ENCODE results near the gene ABCC4. TPM values are rescaled to one million over a fixed set of nuclear protein-coding genes. Genes with fewer than 3 reads are reported as not detected.

Gene ABCC4
- total RNA-seq, 1 experiment from 2014 or later, result 52.0 TPM

- intact Hi-C loops (cut with micrococcal nuclease; ENCODE audit: unreplicated experiment), result no loop called here
- H3K27me3 ChIP-seq (replicated peaks; ENCODE audit: insufficient read depth, low read depth, low read length, poor library complexity), result no peaks in the 10 kb centered on the region
- H3K4me3 ChIP-seq (ENCODE audit: low read depth, low read length, poor library complexity, severe bottlenecking), result no peak overlapping the region
- DNase-seq (ENCODE audit: low spot score), result peak; percentile 90
- H3K4me1 ChIP-seq (ENCODE audit: insufficient read depth, low read length, poor library complexity, severe bottlenecking), result peaks cover 42% of the 10 kb centered on the region
- CTCF ChIA-PET, result no interaction called here
- peak overlapping the region; percentile 71 for H3K27ac ChIP-seq (ENCODE audit: low read depth, low read length, poor library complexity, severe bottlenecking)
- TF ChIP-seq EZH2 (IDR thresholded peaks at IDR 0.05; ENCODE audit: borderline replicate concordance, low read depth, low read length, poor library complexity, severe bottlenecking) (no peak), CTCF (conservative IDR thresholded peaks at IDR 0.05; ENCODE audit: low read depth, low read length) (no peak)
- peaks cover 4% of the 10 kb centered on the region for H3K9me3 ChIP-seq (ENCODE audit: low read depth, low read length, poor library complexity, severe bottlenecking)
- TSS peak; percentile 85 for BruUV-seq (replicated peaks)
- POLR2A ChIA-PET (ENCODE audit: low non-redundant PET), result no interaction called here
- no peaks in the 10 kb centered on the region for H3K36me3 ChIP-seq (ENCODE audit: insufficient read depth, low read length, poor library complexity, severe bottlenecking)
Measured at GRCh38 chr13:95267662-95268342, 33.4 kb downstream of the ABCC4 start.

- DNase-seq (ENCODE audit: low spot score), result no peak
- Histone ChIP-seq H3K27me3 (replicated peaks; ENCODE audit: insufficient read depth, low read depth, low read length, poor library complexity) (no peaks in the 10 kb centered on the region), H3K9me3 (ENCODE audit: low read depth, low read length, poor library complexity, severe bottlenecking) (peaks cover 4% of the 10 kb centered on the region), H3K4me3 (ENCODE audit: low read depth, low read length, poor library complexity, severe bottlenecking) (no peak overlapping the region), H3K4me1 (ENCODE audit: insufficient read depth, low read length, poor library complexity, severe bottlenecking) (peaks cover 19% of the 10 kb centered on the region), H3K36me3 (ENCODE audit: insufficient read depth, low read length, poor library complexity, severe bottlenecking) (no peaks in the 10 kb centered on the region), H3K27ac (ENCODE audit: low read depth, low read length, poor library complexity, severe bottlenecking) (no peak overlapping the region)
- intact Hi-C loops (cut with micrococcal nuclease; ENCODE audit: unreplicated experiment), result no loop called here
- BruUV-seq (replicated peaks), result no TSS peak
- ChIA-PET CTCF (no interaction called here), POLR2A (ENCODE audit: low non-redundant PET) (no interaction called here)
- no peak for TF ChIP-seq EZH2 (IDR thresholded peaks at IDR 0.05; ENCODE audit: borderline replicate concordance, low read depth, low read length, poor library complexity, severe bottlenecking)
- no peak for TF ChIP-seq CTCF (conservative IDR thresholded peaks at IDR 0.05; ENCODE audit: low read depth, low read length)
Measured at GRCh38 chr13:95264225-95264624, 37.0 kb downstream of the ABCC4 start.

GRCh38 chr13:95262837-95263384 is 38.3 kb downstream of the ABCC4 start:
- CTCF ChIA-PET, result no interaction called here
- DNase-seq (ENCODE audit: low spot score), result no peak
- H3K4me3 ChIP-seq (ENCODE audit: low read depth, low read length, poor library complexity, severe bottlenecking), result no peak overlapping the region
- POLR2A ChIA-PET (ENCODE audit: low non-redundant PET), result no interaction called here
- TF ChIP-seq CTCF (conservative IDR thresholded peaks at IDR 0.05; ENCODE audit: low read depth, low read length) (no peak), EZH2 (IDR thresholded peaks at IDR 0.05; ENCODE audit: borderline replicate concordance, low read depth, low read length, poor library complexity, severe bottlenecking) (no peak)
- H3K9me3 ChIP-seq (ENCODE audit: low read depth, low read length, poor library complexity, severe bottlenecking), result peaks cover 4% of the 10 kb centered on the region
- no peak overlapping the region for H3K27ac ChIP-seq (ENCODE audit: low read depth, low read length, poor library complexity, severe bottlenecking)
- H3K4me1 ChIP-seq (ENCODE audit: insufficient read depth, low read length, poor library complexity, severe bottlenecking), result peaks cover 9% of the 10 kb centered on the region
- H3K27me3 ChIP-seq (replicated peaks; ENCODE audit: insufficient read depth, low read depth, low read length, poor library complexity), result no peaks in the 10 kb centered on the region
- intact Hi-C loops (cut with micrococcal nuclease; ENCODE audit: unreplicated experiment), result no loop called here
- no peaks in the 10 kb centered on the region for H3K36me3 ChIP-seq (ENCODE audit: insufficient read depth, low read length, poor library complexity, severe bottlenecking)
- BruUV-seq (replicated peaks), result no TSS peak

Data from A673 (cell line).